ENCODE data around the gene CNIH4. TPM values are rescaled to one million over a fixed set of nuclear protein-coding genes. Genes with fewer than 3 reads are reported as not detected.

The CNIH4 gene
- total RNA-seq, 1 donor: 36.2 TPM

GRCh38 chr1:224405604-224405970 is 48.9 kb downstream of the CNIH4 start:
- Histone ChIP-seq H3K9me3 (ENCODE audit: low read depth, low read length) (no peaks in the 10 kb centered on the region), H3K4me3 (ENCODE audit: insufficient read depth, low read length) (no peak overlapping the region), H4K20me1 (ENCODE audit: insufficient read depth, low read length) (peaks cover 15% of the 10 kb centered on the region), H3K4me1 (ENCODE audit: insufficient read depth, low read length) (peaks cover 16% of the 10 kb centered on the region), H3K79me2 (ENCODE audit: insufficient read depth, low read length) (peaks cover 52% of the 10 kb centered on the region), H3K27ac (ENCODE audit: low read depth, low read length) (no peak overlapping the region), H3K36me3 (ENCODE audit: insufficient read depth, low read length) (peaks cover 82% of the 10 kb centered on the region), H2AFZ (ENCODE audit: low read length) (no peak overlapping the region), H3K4me2 (ENCODE audit: insufficient read depth, low read length) (no peak overlapping the region), H3K27me3 (ENCODE audit: insufficient read depth, low read length) (no peaks in the 10 kb centered on the region)
- no peak for DNase-seq (ENCODE audit: insufficient read length, low spot score, missing footprints)
- TF ChIP-seq CTCF (IDR thresholded peaks at IDR 0.05; ENCODE audit: extremely low read depth, low read depth, low read length): no peak

DNA sequence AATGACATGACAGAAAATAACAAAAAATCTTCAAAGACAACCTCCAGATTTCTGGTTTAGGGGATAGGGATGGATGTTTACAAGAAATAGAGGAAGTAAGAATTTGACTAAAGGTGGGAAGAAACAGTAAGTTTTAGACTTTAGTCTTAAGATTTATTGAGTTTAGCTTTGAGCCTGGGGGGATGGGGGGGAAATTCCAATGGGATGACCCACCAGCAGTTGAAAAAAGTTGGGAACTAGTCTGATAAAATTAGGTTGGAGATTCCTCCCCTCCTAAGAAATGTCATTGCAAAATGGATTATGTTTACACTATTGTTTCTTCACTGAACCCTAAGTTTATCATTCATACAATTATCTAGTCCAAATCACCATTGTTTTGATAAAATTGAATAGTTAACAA is 49.5 kb downstream of the CNIH4 start:
- H3K4me2 ChIP-seq (ENCODE audit: insufficient read depth, low read length): no peak overlapping the region
- peaks cover 16% of the 10 kb centered on the region for H3K4me1 ChIP-seq (ENCODE audit: insufficient read depth, low read length)
- no peak overlapping the region for H3K27ac ChIP-seq (ENCODE audit: low read depth, low read length)
- no peak overlapping the region for H2AFZ ChIP-seq (ENCODE audit: low read length)
- DNase-seq (ENCODE audit: insufficient read length, low spot score, missing footprints): no peak
- peaks cover 82% of the 10 kb centered on the region for H3K36me3 ChIP-seq (ENCODE audit: insufficient read depth, low read length)
- H3K4me3 ChIP-seq (ENCODE audit: insufficient read depth, low read length): no peak overlapping the region
- no peaks in the 10 kb centered on the region for H3K27me3 ChIP-seq (ENCODE audit: insufficient read depth, low read length)
- peaks cover 49% of the 10 kb centered on the region for H3K79me2 ChIP-seq (ENCODE audit: insufficient read depth, low read length)
- no peak for TF ChIP-seq CTCF (IDR thresholded peaks at IDR 0.05; ENCODE audit: extremely low read depth, low read depth, low read length)
- H4K20me1 ChIP-seq (ENCODE audit: insufficient read depth, low read length): peaks cover 12% of the 10 kb centered on the region
- H3K9me3 ChIP-seq (ENCODE audit: low read depth, low read length): no peaks in the 10 kb centered on the region

GRCh38 chr1:224407571-224408293 is 51.1 kb downstream of the CNIH4 start:
- Histone ChIP-seq H3K4me2 (ENCODE audit: insufficient read depth, low read length) (peak overlapping the region; percentile 3), H3K36me3 (ENCODE audit: insufficient read depth, low read length) (peaks cover 80% of the 10 kb centered on the region), H3K9me3 (ENCODE audit: low read depth, low read length) (no peaks in the 10 kb centered on the region), H2AFZ (ENCODE audit: low read length) (no peak overlapping the region), H3K4me1 (ENCODE audit: insufficient read depth, low read length) (peaks cover 25% of the 10 kb centered on the region), H3K27ac (ENCODE audit: low read depth, low read length) (peak overlapping the region; percentile 36), H4K20me1 (ENCODE audit: insufficient read depth, low read length) (peaks cover 15% of the 10 kb centered on the region), H3K27me3 (ENCODE audit: insufficient read depth, low read length) (no peaks in the 10 kb centered on the region), H3K79me2 (ENCODE audit: insufficient read depth, low read length) (peaks cover 44% of the 10 kb centered on the region), H3K4me3 (ENCODE audit: insufficient read depth, low read length) (no peak overlapping the region)
- DNase-seq (ENCODE audit: insufficient read length, low spot score, missing footprints): no peak
- TF ChIP-seq CTCF (IDR thresholded peaks at IDR 0.05; ENCODE audit: extremely low read depth, low read depth, low read length): no peak

GRCh38 chr1:224408294-224408590 is 51.6 kb downstream of the CNIH4 start:
- no peaks in the 10 kb centered on the region for H3K27me3 ChIP-seq (ENCODE audit: insufficient read depth, low read length)
- H3K9me3 ChIP-seq (ENCODE audit: low read depth, low read length): no peaks in the 10 kb centered on the region
- peaks cover 44% of the 10 kb centered on the region for H3K79me2 ChIP-seq (ENCODE audit: insufficient read depth, low read length)
- peak overlapping the region; percentile 36 for H3K27ac ChIP-seq (ENCODE audit: low read depth, low read length)
- TF ChIP-seq CTCF (IDR thresholded peaks at IDR 0.05; ENCODE audit: extremely low read depth, low read depth, low read length): no peak
- H3K36me3 ChIP-seq (ENCODE audit: insufficient read depth, low read length): peaks cover 79% of the 10 kb centered on the region
- H4K20me1 ChIP-seq (ENCODE audit: insufficient read depth, low read length): peaks cover 15% of the 10 kb centered on the region
- no peak overlapping the region for H2AFZ ChIP-seq (ENCODE audit: low read length)
- peak overlapping the region; percentile 3 for H3K4me2 ChIP-seq (ENCODE audit: insufficient read depth, low read length)
- DNase-seq (ENCODE audit: insufficient read length, low spot score, missing footprints): no peak
- H3K4me1 ChIP-seq (ENCODE audit: insufficient read depth, low read length): peaks cover 25% of the 10 kb centered on the region
- no peak overlapping the region for H3K4me3 ChIP-seq (ENCODE audit: insufficient read depth, low read length)
